Activated naive CD8-positive, alpha-beta T cell (primary cell): ENCODE data around the gene C7orf57.
A peak's percentile ranks its signal among the peaks of the same experiment; 100 is the strongest.
"Not testable (repeated sequence)": the region's sequence is repeated elsewhere in the genome, so short reads cannot be mapped to it uniquely, and the experiment has no call there.

Source experiments
- H3K27ac Mint-ChIP-seq: one replicate; pipeline ENCODE4 v1.8.0; 2021; ENCODE audit warnings: mixed read lengths
- H3K27me3 Mint-ChIP-seq: one replicate; pipeline ENCODE4 v1.8.0; 2021; ENCODE audit warnings: mixed read lengths
- H3K36me3 Mint-ChIP-seq: one replicate; pipeline ENCODE4 v1.8.0; 2021; ENCODE audit warnings: mixed read lengths
- H3K4me1 Mint-ChIP-seq: one replicate; pipeline ENCODE4 v1.8.0; 2021; ENCODE audit warnings: low read depth, mixed read lengths
- H3K4me3 Mint-ChIP-seq: one replicate; pipeline ENCODE4 v1.8.0; 2021; ENCODE audit warnings: mild to moderate bottlenecking, mixed read lengths
- H3K9me3 Mint-ChIP-seq: one replicate; pipeline ENCODE4 v1.8.0; 2021; ENCODE audit warnings: low read depth, mixed read lengths

The C7orf57 gene

GRCh38 chr7:48046458-48046857, 11.1 kb downstream of the C7orf57 start:
- Mint-ChIP-seq H3K27me3 (no peaks in the 10 kb centered on the region), H3K27ac (peak overlapping the region; percentile 41), H3K4me1 (peaks cover 26% of the 10 kb centered on the region), H3K4me3 (peak overlapping the region; percentile 6), H3K36me3 (no peaks in the 10 kb centered on the region), H3K9me3 (no peaks in the 10 kb centered on the region)

DNA sequence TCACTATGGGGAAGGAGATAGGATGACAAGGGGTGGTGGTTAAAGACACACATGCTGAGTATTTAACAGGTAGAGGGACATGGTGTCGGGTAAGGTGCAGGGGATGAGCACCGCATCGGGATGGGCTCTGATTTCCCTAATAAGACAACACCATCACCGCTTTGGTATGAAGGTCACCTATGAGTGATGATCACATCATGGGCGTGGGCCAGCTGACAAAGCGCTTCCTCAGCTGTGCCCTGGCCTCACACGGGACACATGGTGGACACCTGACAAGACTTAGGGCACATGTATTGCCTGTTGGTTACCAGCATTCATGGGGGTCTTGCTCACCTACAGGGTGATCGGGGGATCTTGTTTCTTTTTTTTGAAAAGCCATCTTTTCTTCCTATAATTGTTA, 12.8 kb downstream of the C7orf57 start:
- H3K9me3 Mint-ChIP-seq, result no peaks in the 10 kb centered on the region
- peaks cover 17% of the 10 kb centered on the region for H3K4me1 Mint-ChIP-seq
- H3K27me3 Mint-ChIP-seq, result no peaks in the 10 kb centered on the region
- no peaks in the 10 kb centered on the region for H3K36me3 Mint-ChIP-seq
- no peak overlapping the region for H3K27ac Mint-ChIP-seq
- no peak overlapping the region for H3K4me3 Mint-ChIP-seq

GRCh38 chr7:48049850-48050249, 14.5 kb downstream of the C7orf57 start:
- no peaks in the 10 kb centered on the region for H3K9me3 Mint-ChIP-seq
- no peak overlapping the region for H3K27ac Mint-ChIP-seq
- H3K4me3 Mint-ChIP-seq, result no peak overlapping the region
- H3K4me1 Mint-ChIP-seq, result peaks cover 16% of the 10 kb centered on the region
- H3K27me3 Mint-ChIP-seq, result no peaks in the 10 kb centered on the region
- no peaks in the 10 kb centered on the region for H3K36me3 Mint-ChIP-seq

GRCh38 chr7:48052748-48053147, 17.4 kb downstream of the C7orf57 start:
- peaks cover 8% of the 10 kb centered on the region for H3K9me3 Mint-ChIP-seq
- H3K4me1 Mint-ChIP-seq, result no peaks in the 10 kb centered on the region
- peaks cover 3% of the 10 kb centered on the region for H3K36me3 Mint-ChIP-seq
- no peaks in the 10 kb centered on the region for H3K27me3 Mint-ChIP-seq
- no peak overlapping the region for H3K4me3 Mint-ChIP-seq
- H3K27ac Mint-ChIP-seq, result no peak overlapping the region

DNA sequence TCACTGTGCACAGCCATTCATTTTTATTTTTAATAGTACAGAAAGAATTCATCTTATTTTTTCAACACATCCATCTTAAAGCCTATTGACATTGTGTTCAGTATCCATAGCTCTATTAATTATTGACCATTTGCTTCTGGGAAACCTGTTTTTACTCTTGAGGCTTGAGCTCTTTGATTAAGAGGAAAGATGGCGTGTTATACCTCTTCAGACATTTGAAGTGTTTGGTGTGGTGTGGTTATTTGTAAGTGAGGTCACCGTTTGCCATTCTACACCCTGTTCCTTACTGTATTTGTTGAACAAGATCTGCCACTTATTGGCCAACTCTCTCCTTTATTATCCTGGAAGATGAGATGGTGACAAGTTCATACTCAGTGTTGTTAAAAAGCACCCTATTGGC, 18.4 kb downstream of the C7orf57 start:
- H3K4me1 Mint-ChIP-seq, result no peaks in the 10 kb centered on the region
- no peak overlapping the region for H3K4me3 Mint-ChIP-seq
- H3K9me3 Mint-ChIP-seq, result peaks cover 8% of the 10 kb centered on the region
- no peak overlapping the region for H3K27ac Mint-ChIP-seq
- H3K36me3 Mint-ChIP-seq, result peaks cover 8% of the 10 kb centered on the region
- no peaks in the 10 kb centered on the region for H3K27me3 Mint-ChIP-seq

GRCh38 chr7:48058990-48059389, 23.6 kb downstream of the C7orf57 start:
- H3K36me3 Mint-ChIP-seq, result peaks cover 20% of the 10 kb centered on the region
- H3K4me1 Mint-ChIP-seq, result no peaks in the 10 kb centered on the region
- H3K27ac Mint-ChIP-seq, result no peak overlapping the region

DNA sequence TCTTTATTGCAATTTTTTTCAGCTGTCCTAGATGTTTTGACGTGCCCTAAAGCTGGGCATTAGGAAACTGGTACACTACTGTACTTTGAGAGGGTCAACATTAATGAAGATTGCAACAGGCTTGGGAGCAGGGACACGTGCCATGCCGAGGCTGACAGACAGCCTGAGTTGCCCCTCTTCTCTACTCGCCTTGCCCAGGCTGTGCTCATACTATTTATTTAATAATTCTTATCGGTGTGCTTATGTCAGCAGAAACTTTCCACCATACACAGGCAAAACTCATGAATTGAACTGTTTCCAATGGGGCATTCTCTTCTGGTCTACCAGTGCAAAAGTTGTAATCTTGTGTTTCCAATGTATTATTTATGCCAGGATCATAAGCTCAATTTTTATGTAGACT, 24.4 kb downstream of the C7orf57 start:
- Mint-ChIP-seq H3K36me3 (peaks cover 24% of the 10 kb centered on the region), H3K27me3 (peaks cover 2% of the 10 kb centered on the region), H3K27ac (no peak overlapping the region), H3K9me3 (peaks cover 16% of the 10 kb centered on the region), H3K4me3 (no peak overlapping the region), H3K4me1 (no peaks in the 10 kb centered on the region)

More at GRCh38 chr7:48058990-48059389, 23.6 kb downstream of the C7orf57 start:
- H3K4me3 Mint-ChIP-seq, result no peak overlapping the region
- peaks cover 2% of the 10 kb centered on the region for H3K27me3 Mint-ChIP-seq
- H3K9me3 Mint-ChIP-seq, result peaks cover 11% of the 10 kb centered on the region

GRCh38 chr7:48063985-48064384, 28.6 kb downstream of the C7orf57 start:
- peaks cover 2% of the 10 kb centered on the region for H3K4me1 Mint-ChIP-seq
- H3K9me3 Mint-ChIP-seq, result peaks cover 7% of the 10 kb centered on the region
- peaks cover 24% of the 10 kb centered on the region for H3K36me3 Mint-ChIP-seq
- H3K27ac Mint-ChIP-seq, result no peak overlapping the region
- peaks cover 2% of the 10 kb centered on the region for H3K27me3 Mint-ChIP-seq
- H3K4me3 Mint-ChIP-seq, result no peak overlapping the region

GRCh38 chr7:48067475-48067874, 32.1 kb downstream of the C7orf57 start:
- H3K4me1 Mint-ChIP-seq, result peaks cover 2% of the 10 kb centered on the region
- peaks cover 10% of the 10 kb centered on the region for H3K9me3 Mint-ChIP-seq
- no peak overlapping the region for H3K27ac Mint-ChIP-seq
- peaks cover 27% of the 10 kb centered on the region for H3K36me3 Mint-ChIP-seq
- no peaks in the 10 kb centered on the region for H3K27me3 Mint-ChIP-seq
- H3K4me3 Mint-ChIP-seq, result no peak overlapping the region

GRCh38 chr7:48074204-48074654, 38.9 kb downstream of the C7orf57 start:
- H3K4me3 Mint-ChIP-seq, result no peak overlapping the region
- no peak overlapping the region for H3K27ac Mint-ChIP-seq
- H3K4me1 Mint-ChIP-seq, result peaks cover 4% of the 10 kb centered on the region
- peaks cover 3% of the 10 kb centered on the region for H3K9me3 Mint-ChIP-seq
- no peaks in the 10 kb centered on the region for H3K27me3 Mint-ChIP-seq
- H3K36me3 Mint-ChIP-seq, result peaks cover 11% of the 10 kb centered on the region

DNA sequence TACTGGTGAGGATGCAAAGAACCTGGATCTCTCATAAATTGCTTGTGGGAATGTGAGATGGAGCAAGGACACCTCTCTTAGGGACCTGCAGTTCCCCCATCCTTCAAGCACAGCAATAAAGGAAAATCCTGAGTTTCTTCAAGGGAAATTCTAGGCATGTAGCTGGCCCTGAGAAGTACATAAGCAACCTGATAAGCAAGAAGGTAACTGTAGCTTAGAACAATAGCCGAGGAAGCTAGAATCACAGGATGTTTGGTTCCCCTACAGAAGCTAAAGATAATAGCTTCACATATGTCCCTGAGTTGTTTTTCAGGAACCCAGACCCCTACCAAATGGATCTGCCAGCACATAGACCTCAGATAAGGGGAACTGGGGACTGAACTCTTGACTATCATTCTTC, 42.1 kb downstream of the C7orf57 start:
- peaks cover 4% of the 10 kb centered on the region for H3K36me3 Mint-ChIP-seq
- peaks cover 1% of the 10 kb centered on the region for H3K9me3 Mint-ChIP-seq
- H3K27me3 Mint-ChIP-seq, result no peaks in the 10 kb centered on the region
- no peak overlapping the region for H3K4me3 Mint-ChIP-seq
- H3K27ac Mint-ChIP-seq, result no peak overlapping the region
- H3K4me1 Mint-ChIP-seq, result peaks cover 11% of the 10 kb centered on the region

DNA sequence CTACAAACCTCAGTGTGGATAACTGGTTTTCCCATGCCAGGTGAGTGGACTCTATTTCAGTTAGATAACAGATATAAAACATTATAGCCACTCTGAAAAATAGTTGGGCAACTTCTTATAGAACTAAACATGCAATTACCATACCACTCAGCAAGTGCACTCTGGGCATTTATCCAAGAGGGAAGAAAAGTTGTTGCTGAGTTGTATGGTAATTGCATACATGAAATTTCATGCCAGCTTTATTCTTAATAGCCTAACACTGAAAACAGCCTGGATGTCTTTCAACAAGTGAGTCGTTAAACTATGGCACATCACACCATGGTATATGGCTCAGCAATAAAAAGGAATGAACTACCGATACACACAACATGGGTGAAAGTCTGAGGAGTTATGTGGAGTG, 43.1 kb downstream of the C7orf57 start:
- Mint-ChIP-seq H3K4me3 (no peak overlapping the region), H3K9me3 (no peaks in the 10 kb centered on the region), H3K36me3 (peaks cover 3% of the 10 kb centered on the region), H3K27me3 (no peaks in the 10 kb centered on the region), H3K27ac (no peak overlapping the region), H3K4me1 (peaks cover 20% of the 10 kb centered on the region)

DNA sequence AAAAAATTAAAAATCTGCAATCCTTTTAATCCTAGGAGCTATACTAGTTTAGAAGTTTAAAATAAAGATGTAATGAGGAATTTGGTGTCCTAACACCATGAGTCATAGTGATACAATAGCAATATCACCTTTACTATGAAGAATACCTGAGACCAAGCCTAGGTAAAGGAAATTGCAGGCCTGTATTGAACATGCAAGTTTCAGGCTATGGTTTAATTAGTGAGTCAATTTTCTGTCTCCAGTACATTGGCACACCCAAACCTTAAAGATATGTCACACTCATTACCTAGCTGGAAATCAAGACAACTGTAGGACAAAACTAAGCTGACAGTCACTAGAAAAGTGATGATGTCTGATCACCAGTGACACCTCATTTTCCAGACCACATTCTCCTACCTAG, 47.0 kb downstream of the C7orf57 start:
- not testable (repeated sequence) for H3K9me3 Mint-ChIP-seq, H3K4me3 Mint-ChIP-seq, H3K27ac Mint-ChIP-seq, H3K27me3 Mint-ChIP-seq, H3K36me3 Mint-ChIP-seq
- peaks cover 53% of the 10 kb centered on the region for H3K4me1 Mint-ChIP-seq

- Mint-ChIP-seq H3K9me3 (no peaks in the 10 kb centered on the region), H3K36me3 (peaks cover 3% of the 10 kb centered on the region), H3K27ac (peak overlapping the region; percentile 58), H3K27me3 (no peaks in the 10 kb centered on the region), H3K4me3 (peak overlapping the region; percentile 58), H3K4me1 (peaks cover 58% of the 10 kb centered on the region)
Observed at GRCh38 chr7:48083114-48083830, 47.9 kb downstream of the C7orf57 start.

DNA sequence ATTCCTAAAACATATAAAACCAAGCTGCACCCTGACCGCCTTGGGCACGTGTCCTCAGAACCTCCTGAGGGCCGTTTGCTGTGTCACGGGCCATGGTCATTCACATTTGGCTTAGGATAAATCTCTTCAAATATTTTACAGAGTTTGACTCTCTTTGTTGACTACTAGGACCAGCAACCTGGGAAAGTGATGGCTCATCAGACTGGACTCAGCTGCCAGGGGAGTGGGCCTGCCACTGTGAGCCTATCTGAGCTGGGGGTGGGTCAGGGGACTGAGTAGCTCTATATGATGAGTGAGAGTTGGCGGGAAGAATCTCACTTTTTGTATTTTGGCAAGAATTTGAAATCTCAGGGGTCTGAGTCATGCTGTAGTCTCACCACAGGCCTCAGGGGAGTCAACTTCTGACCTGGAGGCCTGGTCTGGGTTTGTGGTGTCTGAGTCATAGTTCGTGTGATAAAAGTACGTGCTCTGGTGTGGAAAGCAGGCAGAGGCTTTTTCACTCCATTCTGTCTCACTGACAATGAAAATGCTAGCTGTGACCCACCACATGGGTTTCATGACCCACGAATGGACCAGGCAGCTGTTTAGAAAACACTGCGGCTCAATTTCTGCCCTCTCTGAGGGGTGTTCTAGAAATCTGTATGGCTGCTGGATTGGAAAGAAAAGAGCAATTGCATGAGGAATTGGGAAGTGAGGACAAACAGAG, 49.5 kb downstream of the C7orf57 start:
- Mint-ChIP-seq H3K4me1 (peaks cover 63% of the 10 kb centered on the region), H3K9me3 (no peaks in the 10 kb centered on the region), H3K36me3 (no peaks in the 10 kb centered on the region), H3K27ac (peak overlapping the region; percentile 93), H3K27me3 (no peaks in the 10 kb centered on the region), H3K4me3 (peak overlapping the region; percentile 73)
